Prostate gland (tissue), 2 donors: ENCODE results near the gene TPR. TPM values are rescaled to one million over a fixed set of nuclear protein-coding genes. Genes with fewer than 3 reads are reported as not detected.
"Not testable (repeated sequence)": the region's sequence is repeated elsewhere in the genome, so short reads cannot be mapped to it uniquely, and the experiment has no call there.

Experiments
- DNase-seq: peaks from one replicate; pipeline ENCODE4 v3.0.0-alpha.2; 2019; ENCODE audit warnings: low spot score
- H3K27ac ChIP-seq, 2 donors: fragments of 200-600 bp; sonication (generic); 2 replicates each; pipeline ENCODE4 v1.5.1; 2017 to 2019
- H3K27me3 ChIP-seq: fragments of 200-600 bp; sonication (generic); replicated peaks from 2 replicates; pipeline ENCODE4 v1.5.1; 2019; ENCODE audit not compliant: insufficient read depth
- H3K36me3 ChIP-seq, 2 donors: fragments of 200-600 bp; sonication (generic); 1 replicate in 1 of 2; 2 replicates in 1 of 2; pipeline versions ENCODE4 v1.5.1 to v1.8.1; 2017 to 2019
- H3K4me1 ChIP-seq: fragments of 200-600 bp; sonication (generic); replicated peaks from 2 replicates; pipeline ENCODE4 v1.5.1; 2019
- H3K4me3 ChIP-seq, 2 donors: fragments of 200-600 bp; sonication (generic); 2 replicates each; pipeline ENCODE4 v1.5.1; 2017 to 2019
- H3K9me3 ChIP-seq: fragments of 200-600 bp; sonication (generic); 2 replicates; pipeline ENCODE4 v1.5.1; 2017
- CTCF ChIP-seq, 4 experiments: fragments of 200-600 bp in 2 of 4; fragments of 450-650 bp in 2 of 4; sonication (generic) in 2 of 4; IDR thresholded peaks; 1 replicate in 3 of 4; 2 replicates in 1 of 4; pipeline ENCODE4 v1.5.1; 2016 to 2019; ENCODE audit warnings: antibody characterized with exemption in 4 of 4, mild to moderate bottlenecking in 2 of 4, moderate library complexity in 2 of 4
- POLR2A ChIP-seq: fragments of 450-650 bp; IDR thresholded peaks from one replicate; pipeline ENCODE4 v1.6.1; 2016; ENCODE audit warnings: antibody characterized with exemption, mild to moderate bottlenecking
- POLR2AphosphoS5 ChIP-seq: sonication (generic); formaldehyde crosslinking; IDR thresholded peaks from one replicate; pipeline ENCODE4 v1.6.1; 2017; ENCODE audit warnings: antibody characterized with exemption
- WGBS: methylation state at CpG from one replicate; pipeline ENCODE4 v1.1.5; 2018; 5-methylcytosine and 5-hydroxymethylcytosine counted together
- intact Hi-C: fragments of 100-400 bp; cut with DNase I; formaldehyde crosslinking; loops from one replicate; pipeline ENCODE4 v1.14.2; 2022
- total RNA-seq, 2 donors: library from RNA; depleted of rRNA; stranded (reverse); fragments of >200 nt; gene quantifications; one replicate each; pipeline ENCODE4 v1.1.0, GENCODE V29; 2016

Gene TPR
- total RNA-seq, 2 donors from 2014 or later, result 46.7 to 110 TPM

- Histone ChIP-seq H3K27me3 (no peaks in the 10 kb centered on the region), H3K27ac (no peak overlapping the region), H3K4me1 (no peaks in the 10 kb centered on the region), H3K4me3 (no peak overlapping the region), H3K9me3 (no peaks in the 10 kb centered on the region), H3K36me3 (no peaks in the 10 kb centered on the region)
- intact Hi-C loops, result loop anchor here (10.0 kb wide), 1 partner anchor 581 kb away; no protein-coding TSS in a partner anchor
- TF ChIP-seq POLR2A (no peak), CTCF (IDR thresholded peaks at IDR 0.05) (no peak), POLR2AphosphoS5 (no peak)
- DNase-seq, result no peak
Measured at GRCh38 chr1:186403632-186404031, 28.6 kb upstream of the TPR start.

- H3K9me3 ChIP-seq, H3K36me3 ChIP-seq, H3K4me3 ChIP-seq, H3K27me3 ChIP-seq, H3K27ac ChIP-seq, DNase-seq, H3K4me1 ChIP-seq: not testable (repeated sequence)
- 95% methylated on average over 2 of the region's 2 CpGs for WGBS
- intact Hi-C loops, result loop anchor here (10.0 kb wide), 1 partner anchor 583 kb away; no protein-coding TSS in a partner anchor
Measured at GRCh38 chr1:186401446-186401845, 26.4 kb upstream of the TPR start.

GRCh38 chr1:186392711-186393110 lies 17.7 kb upstream of the TPR start:
- H3K4me1 ChIP-seq, H3K27me3 ChIP-seq, intact Hi-C loops, H3K36me3 ChIP-seq, H3K27ac ChIP-seq, DNase-seq, H3K4me3 ChIP-seq, H3K9me3 ChIP-seq: not testable (repeated sequence)
- WGBS, result 90% methylated on average over 6 of the region's 6 CpGs

- intact Hi-C loops, result no loop called here
- no peaks in the 10 kb centered on the region for H3K9me3 ChIP-seq
Measured at GRCh38 chr1:186391841-186392240, 16.8 kb upstream of the TPR start.

GRCh38 chr1:186390925-186391324 lies 15.9 kb upstream of the TPR start:
- intact Hi-C loops, result no loop called here
- Histone ChIP-seq H3K27me3 (no peaks in the 10 kb centered on the region), H3K4me3 (no peak overlapping the region), H3K36me3 (peaks cover 0 to 3% of the 10 kb centered on the region in 2 donors), H3K4me1 (no peaks in the 10 kb centered on the region), H3K27ac (no peak overlapping the region), H3K9me3 (no peaks in the 10 kb centered on the region)
- WGBS, result 100% methylated on average over 1 of the region's 1 CpG
- DNase-seq, result no peak
- TF ChIP-seq POLR2A (no peak), CTCF (IDR thresholded peaks at IDR 0.05) (no peak), POLR2AphosphoS5 (no peak)

More at GRCh38 chr1:186391841-186392240, 16.8 kb upstream of the TPR start:
- Histone ChIP-seq H3K4me3 (no peak overlapping the region), H3K27ac (no peak overlapping the region), H3K4me1 (no peaks in the 10 kb centered on the region), H3K27me3 (no peaks in the 10 kb centered on the region), H3K36me3 (peaks cover 0 to 3% of the 10 kb centered on the region in 2 donors)
- TF ChIP-seq POLR2A (no peak), POLR2AphosphoS5 (no peak), CTCF (IDR thresholded peaks at IDR 0.05) (no peak)
- 66% methylated on average over 4 of the region's 4 CpGs for WGBS
- no peak for DNase-seq

GRCh38 chr1:186386725-186387383 lies 11.8 kb upstream of the TPR start:
- intact Hi-C loops, result no loop called here
- H3K9me3 ChIP-seq, result no peaks in the 10 kb centered on the region
- no peaks in the 10 kb centered on the region for H3K36me3 ChIP-seq
- DNase-seq, result no peak
- H3K4me3 ChIP-seq, result no peak overlapping the region
- TF ChIP-seq CTCF (IDR thresholded peaks at IDR 0.05), result no peak
- no peak for TF ChIP-seq POLR2A
- TF ChIP-seq POLR2AphosphoS5, result no peak
- H3K4me1 ChIP-seq, result no peaks in the 10 kb centered on the region
- WGBS, result 76% methylated on average over 3 of the region's 3 CpGs
- H3K27ac ChIP-seq, result no peak overlapping the region
- H3K27me3 ChIP-seq, result no peaks in the 10 kb centered on the region
